HG03571 (cell line): Measurements from ENCODE around the gene RAB31.
"Not testable (repeated sequence)": the region's sequence is repeated elsewhere in the genome, so short reads cannot be mapped to it uniquely, and the experiment has no call there.

Experiments
- ATAC-seq: cut with Tn5 transposase; IDR thresholded peaks from one replicate; pipeline ENCODE4 v1.9.1; 2021; ENCODE audit not compliant: unreplicated experiment

Gene RAB31

DNA sequence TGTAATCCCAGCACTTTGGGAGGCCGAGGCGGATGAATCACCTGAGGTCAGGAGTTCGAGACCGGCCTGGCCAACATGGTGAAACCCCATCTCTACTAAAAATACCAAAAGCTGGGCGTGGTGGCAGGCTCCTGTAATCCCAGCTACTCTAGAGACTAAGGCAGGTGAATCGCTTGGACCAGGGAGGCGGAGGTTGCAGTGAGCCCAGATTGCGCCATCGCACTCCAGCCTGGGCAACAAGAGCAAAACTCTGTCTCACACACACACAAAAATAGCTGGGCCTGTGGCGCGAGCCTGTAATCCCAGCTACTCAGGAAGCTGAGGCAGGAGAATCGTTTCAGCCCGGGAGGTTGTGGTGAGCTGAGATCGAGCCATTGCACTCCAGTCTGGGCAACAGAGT lies 194.2 kb downstream of the RAB31 start:
- ATAC-seq = not testable (repeated sequence)

DNA sequence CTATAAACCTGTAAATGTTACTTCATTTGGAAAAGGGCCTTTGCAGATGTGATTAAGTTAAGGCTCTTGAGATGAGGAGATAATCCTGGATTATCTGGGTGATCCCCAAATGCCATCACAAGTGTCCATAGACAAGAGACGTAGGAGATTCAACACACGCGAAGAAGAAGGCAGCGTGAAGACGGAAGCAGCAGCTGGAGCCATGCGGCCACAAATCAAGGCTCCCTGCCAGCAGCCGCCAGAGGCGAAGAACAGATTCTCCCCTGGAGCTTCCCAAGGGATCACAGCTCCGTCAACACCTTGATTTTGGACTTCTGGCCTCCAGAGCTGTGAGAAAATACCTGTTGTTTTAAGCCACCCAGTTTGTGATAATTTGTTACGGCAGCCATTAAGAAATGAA lies 194.7 kb downstream of the RAB31 start:
- ATAC-seq = no peak

DNA sequence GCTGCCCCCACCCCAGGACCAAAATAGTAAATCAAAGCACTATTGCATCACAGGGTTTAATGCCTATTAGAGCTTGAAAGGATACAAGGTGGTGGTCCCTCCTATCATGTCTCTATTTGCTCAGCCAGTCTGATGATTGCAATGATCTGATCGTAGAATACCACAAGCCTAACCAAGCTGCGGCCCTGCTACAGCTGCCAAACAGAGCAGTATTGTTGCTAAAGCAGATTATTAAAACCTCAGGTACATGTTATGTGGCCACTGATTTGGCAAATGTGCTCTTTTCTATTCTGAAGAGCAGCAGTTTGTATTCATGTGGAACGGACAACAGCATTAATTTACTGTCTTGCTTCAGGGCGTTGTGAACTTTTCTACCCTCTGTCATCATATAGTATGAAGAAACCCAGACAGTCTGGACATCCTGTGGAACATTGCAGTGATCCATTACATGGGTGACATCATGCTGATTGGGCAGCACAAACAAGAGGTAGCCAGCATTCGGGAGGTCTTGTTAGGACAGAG lies 197.4 kb downstream of the RAB31 start:
- no peak for ATAC-seq

DNA sequence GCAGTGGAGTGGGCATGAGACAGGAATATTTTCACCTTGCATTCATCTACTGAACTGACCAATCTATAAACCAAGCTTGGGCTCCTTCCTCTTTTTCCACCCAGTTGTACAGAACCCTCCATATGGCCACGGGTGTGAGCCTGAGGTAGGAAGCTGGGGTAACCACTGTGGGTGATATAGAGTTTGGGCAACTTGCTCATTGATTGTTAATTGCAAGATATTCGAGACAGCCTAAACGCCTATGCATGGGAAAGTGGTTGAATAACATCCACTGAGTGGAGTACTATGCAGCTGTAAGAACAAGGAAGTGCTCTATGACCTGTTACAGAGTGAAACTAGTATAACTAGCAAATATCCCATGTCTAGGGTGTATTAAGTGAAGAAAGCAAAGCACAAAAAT lies 198.4 kb downstream of the RAB31 start:
- ATAC-seq = no peak

DNA sequence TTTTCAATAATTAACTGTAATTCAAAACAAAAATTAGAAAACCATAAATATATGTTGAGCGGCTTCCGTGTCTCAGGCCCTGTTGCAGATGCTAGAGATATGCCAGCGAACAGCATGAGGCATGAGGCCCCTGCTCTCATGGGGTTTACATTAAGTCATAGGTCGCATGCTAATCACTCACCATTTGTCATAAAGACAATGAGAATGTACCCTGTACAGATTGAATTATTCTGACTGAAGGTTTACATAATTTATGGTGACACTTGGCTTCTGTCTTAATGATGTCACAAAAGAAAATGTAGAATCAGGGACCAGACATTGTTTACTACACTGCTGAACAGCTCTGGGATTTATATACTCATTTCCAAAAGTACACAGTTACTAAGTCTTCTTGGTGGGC lies 199.8 kb downstream of the RAB31 start:
- ATAC-seq = no peak

DNA sequence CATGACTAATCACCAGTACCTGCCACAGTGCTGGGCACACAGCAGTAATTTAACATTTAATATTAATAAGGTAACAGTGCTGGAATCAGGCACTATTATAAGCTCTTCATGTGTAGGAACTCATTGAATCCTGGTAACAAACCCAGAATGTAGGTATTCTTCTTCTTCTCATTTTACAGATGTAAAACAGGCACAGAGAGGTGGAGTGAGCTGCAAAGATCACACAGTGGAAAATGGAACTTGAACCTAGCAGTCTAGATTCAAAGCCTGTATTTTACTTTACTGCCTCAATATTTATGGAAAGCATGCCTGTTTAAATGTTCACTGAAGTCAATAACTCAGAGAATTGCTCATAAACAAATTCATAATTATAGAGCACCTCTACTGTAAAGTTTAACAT lies 202.0 kb downstream of the RAB31 start:
- ATAC-seq = no peak

DNA sequence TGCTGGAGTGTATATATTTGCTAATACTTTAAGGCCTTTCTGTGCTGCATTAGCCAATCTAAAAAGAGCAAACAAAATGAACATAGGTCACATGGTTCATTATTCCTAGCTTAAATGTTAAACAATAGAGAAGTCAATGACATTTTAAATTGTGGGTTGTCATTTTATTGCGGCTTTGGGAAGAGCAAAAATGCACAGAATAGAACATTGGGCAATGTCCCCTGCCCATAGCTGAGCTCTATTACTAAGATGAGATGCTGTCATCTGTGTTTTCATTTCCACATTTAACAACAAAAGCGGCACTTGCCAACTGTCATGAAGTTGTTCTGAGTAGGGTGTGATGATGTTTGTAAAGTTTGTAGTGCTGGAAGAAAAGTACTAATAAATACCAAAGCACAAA lies 202.6 kb downstream of the RAB31 start:
- ATAC-seq = no peak

DNA sequence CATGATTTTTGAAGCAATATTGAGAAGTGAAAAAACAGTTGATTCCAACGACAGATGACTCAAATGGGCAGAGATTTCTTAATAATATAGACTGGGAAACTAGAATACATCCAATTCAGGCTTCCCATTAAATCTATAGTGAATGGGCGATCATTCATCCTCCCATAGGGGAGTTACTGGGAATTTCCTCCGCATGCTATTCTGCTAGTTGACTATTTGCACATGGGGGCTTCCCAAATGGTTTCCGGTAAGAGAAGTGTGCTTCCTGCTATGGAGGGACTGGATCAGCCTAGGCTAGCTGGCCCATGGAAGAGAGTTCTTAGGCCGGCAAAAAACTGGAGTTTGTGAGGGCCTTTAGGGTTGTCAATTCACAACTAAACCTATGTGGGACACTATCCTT lies 203.1 kb downstream of the RAB31 start:
- no peak for ATAC-seq
